HG03280 (cell line): ENCODE results near the gene TENM3.
A peak's percentile ranks its signal among the peaks of the same experiment; 100 is the strongest.

Experiments
- ATAC-seq: cut with Tn5 transposase; IDR thresholded peaks from one replicate; pipeline ENCODE4 v1.9.1; 2021; ENCODE audit warnings: mild to moderate bottlenecking, moderate library complexity; ENCODE audit not compliant: unreplicated experiment

TENM3 gene

DNA sequence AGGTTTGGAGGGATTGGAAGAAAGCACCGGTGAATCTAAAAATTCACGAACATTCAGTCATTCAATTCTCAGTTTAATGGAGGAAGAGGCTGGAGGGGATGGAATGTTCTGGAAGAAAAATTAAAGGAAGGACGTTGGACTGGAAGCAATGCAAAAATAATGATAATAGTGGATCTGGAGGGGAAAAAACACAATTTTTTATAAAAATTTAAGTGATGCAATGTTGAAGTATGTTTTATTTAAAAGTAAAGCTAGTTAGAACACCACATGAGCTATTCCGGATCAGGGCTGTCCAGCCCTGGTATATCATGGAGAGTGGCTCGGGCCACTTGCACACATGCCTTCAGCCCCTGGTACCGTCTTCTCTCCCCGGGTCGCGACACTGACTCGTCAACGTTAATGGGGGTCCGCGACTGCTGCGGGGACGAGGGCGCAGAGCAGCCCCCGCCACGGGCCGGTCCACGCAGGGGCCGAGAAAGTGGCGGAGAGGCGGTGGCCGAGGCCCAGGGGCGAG lies 204.6 kb downstream of the TENM3 start:
- no peak for ATAC-seq

DNA sequence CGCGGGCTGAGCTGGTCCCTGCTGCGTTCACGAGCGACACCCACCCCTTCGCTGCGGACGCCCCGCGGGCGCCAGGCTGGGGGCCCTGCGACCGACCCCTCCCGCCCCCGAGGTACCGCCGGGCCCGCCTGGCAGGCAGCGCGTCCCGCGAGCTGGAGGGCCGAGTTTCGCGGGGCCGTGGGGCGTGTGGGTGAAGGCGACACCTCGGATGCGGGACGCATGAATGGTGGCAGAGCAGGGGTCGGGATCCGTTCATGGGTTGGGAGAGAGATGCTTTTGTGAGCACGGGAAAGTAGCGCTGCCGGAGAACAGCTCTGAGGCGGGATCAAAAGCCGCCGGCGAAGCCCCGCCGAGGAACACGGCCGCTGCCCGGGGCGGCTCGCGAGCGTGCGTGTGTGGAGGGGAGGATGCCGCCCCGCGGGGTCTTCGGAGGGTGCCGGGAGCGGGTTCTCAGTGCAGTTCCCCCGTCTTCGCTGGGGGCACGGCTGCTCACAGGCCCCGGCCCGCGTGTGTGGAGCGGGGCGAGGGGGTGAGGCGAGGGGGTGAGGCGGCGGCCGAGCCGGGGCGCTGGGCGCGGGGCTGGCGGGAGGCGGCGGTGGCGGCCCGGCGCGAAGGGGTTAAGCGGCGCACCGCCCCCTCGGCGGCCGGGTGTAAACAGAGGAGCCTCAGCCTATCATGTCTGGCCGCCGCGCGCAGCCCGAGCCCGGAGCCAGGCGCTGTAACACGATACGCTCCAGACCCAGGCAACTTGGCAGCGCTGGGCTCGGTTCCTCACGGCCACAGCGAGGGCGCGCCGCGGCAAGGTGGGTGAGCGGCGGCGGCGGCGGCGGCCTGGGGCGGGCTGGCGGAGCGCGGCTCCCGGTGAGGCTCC lies 205.3 kb downstream of the TENM3 start:
- ATAC-seq, result peak; percentile 73

DNA sequence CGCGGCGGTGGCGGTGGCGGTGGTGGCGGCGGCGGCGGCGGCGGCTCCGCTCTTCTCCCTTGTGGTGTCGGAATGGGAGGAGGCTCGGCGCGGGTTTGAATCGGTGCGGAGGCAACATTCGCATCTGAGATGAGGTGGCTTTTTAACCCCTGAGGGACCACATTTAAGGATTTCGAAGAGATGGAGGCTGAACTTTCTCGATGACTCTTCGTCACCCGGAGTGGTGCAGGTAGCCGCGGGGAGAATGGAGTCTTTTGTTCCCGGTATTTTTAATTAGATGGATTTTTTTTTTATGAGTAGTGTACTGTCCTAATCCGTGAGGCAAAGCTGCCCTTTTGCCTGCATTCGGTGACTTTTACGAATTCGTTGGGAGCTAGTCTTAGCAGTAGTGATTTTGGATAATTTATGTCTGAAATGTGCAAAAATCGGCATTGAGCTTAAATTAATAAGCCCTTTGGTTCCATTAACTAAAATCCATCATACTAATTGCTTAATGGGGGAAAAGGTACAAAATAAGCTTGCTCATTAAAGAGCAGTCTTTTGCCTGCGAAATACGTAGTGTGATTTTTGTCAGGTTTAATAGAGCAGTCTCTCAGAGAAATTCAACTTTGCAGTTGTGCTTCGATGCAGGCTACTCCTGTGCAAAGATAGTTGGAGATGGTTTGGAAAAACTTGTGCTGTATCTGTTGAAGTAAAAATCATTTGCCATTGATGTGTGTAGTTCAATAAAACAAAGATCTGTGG lies 206.2 kb downstream of the TENM3 start:
- no peak for ATAC-seq

DNA sequence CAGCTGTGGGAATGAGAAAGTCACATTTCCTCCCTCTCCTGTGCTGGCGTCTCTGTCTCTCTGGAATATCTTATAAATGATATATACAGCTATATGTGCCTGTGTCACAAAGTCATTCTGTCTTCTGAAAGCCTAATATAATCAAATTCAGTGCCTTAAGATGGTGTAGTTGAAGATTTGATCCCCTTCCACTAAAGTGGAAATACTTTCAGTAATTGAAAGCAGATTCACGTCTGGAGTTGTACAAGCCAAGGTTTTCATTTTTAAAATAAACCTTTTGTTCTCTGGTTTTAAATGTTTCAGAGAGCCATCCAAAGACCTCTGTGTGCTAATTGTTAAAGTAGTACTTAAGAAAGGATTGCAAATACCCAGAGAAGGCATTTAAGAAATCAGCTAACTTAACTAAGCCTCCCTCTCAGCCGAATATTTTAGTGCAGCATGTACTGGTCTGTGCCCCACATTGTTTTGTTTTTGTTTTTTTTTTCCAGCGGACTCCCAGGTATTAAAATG lies 206.8 kb downstream of the TENM3 start:
- ATAC-seq, result no peak

DNA sequence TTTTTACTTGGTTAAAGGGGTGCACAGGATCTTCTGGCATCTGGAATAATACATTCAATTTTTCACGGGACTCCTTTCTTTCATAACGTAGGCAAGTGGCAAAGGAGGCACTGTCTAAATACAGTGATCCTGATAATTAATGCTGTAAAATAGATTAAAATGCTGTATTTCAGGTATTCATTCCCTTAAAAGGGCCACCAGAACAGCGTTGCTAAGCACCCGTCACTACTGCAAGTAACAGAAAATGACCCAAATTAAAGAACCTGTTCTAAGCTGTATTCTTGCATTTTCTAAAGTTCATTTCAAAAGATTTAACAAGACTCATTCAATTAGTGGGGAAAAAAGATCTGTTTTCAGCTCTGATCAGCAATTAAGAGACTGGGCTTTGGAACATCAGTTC lies 208.2 kb downstream of the TENM3 start:
- ATAC-seq, result no peak

DNA sequence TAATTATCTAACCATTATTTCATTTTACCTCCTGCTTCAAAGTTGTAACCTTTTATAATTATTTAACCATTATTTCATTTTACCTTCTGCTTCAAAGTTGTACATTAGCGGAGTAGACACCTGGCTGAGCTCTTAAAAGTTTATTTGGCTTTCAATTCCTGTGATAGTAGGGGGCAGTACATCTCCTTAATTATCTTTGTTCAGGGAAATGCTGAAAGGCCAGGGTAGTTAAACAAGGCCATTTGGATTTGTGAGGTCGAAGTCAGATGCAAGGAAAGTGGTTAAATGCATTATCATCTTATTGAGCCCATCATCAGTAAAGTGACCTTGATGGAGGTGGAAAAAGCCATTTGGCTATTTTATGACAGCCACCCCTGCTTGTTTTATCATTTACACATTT lies 210.6 kb downstream of the TENM3 start:
- no peak for ATAC-seq

DNA sequence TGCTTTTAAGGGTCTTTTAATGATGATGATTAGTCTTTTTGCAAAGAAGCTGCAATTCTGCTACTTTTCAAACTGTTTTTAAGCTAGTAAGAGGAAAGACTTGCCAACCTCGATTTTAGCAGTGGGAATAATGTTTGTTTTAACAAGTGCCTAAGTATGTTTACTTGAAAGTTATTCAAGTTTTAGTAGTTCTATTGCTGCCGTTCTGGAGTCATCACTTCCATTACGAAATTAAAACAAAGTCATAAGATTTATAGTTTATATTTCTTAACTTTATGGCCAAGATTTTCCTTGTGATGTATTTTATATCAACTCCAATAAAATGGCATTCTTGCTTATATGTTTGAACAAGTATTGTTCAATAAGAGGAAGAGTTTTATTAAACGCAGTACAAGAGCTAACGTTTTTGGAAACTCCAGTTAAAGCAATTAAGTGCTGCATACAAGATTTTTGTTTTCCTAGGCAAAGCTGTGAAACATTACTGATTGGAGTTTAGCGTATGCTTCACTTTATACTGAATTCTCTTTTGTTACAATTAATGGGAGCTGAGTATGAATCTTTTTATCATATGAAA lies 211.3 kb downstream of the TENM3 start:
- ATAC-seq, result no peak

DNA sequence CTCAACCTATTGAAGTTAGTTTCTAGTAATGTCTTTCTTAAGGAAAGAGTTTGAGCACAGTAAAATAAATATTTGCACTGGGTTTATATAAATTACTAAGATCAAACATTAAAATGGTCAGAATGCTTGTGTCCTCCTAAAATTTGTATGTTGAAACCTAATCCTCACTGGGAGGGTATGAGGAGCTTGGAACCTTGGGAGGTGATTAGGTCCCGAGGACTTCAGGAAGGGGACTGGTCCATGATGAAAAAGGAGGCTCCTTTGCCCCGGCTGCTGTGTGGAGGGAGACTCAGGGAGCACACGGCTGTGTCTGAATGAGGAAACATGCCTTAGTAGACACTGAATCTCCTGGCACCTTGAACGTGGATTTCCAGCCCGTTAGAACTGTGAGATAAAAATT lies 221.9 kb downstream of the TENM3 start:
- no peak for ATAC-seq

DNA sequence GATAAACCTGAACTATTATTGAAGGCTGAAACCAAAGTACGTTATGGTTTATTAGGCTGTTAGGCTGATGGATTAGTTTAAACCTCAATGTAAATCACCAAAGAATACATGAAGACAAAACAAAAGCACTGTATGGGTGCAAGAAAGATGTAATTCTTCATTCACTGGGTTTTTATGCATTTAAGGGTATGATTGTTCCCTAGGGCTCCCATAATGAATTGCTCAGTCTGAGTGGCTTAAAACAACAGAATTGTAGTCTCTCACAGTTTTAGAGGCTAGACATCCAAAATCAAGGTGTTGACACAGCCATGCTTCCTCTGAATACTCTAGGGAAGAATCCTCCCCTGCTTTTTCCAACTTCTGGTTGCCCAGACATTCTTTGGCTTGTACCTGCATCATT lies 222.8 kb downstream of the TENM3 start:
- no peak for ATAC-seq

DNA sequence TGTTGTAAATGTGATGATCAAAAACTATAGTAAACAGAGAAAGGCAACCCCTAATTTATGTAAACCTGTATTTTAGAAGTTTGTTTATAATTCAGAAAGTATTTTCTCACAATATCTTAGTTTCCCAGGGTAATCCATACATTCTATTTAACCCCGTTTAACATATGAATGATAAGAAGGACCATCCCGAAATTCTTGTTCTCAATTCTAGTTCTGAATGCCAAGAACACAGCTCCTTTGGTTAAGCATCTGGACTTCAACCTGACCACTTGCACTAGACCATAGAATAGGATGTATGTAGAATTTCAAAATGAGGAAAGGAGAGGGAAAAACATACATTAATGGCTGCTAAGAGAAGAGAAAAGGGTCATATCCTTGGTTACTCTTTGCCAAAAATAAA lies 227.0 kb downstream of the TENM3 start:
- no peak for ATAC-seq

DNA sequence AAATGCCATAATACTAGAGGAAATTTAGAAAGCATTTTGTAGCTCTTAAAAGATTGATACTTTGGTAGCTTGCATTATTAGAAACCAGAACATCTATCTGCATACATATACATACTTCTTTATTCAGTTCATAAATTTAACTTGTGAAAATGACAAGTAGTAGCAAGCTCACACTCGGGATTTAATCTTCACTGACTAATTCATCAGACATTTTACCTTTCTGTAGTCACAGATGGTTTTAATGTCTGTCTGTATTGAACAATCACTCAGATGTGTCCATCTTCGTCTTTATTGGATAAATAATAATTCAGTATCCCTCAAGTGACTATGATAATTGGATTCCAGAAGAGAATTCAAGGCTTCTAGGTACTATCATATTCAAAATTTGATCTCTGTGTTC lies 232.3 kb downstream of the TENM3 start:
- ATAC-seq, result no peak

DNA sequence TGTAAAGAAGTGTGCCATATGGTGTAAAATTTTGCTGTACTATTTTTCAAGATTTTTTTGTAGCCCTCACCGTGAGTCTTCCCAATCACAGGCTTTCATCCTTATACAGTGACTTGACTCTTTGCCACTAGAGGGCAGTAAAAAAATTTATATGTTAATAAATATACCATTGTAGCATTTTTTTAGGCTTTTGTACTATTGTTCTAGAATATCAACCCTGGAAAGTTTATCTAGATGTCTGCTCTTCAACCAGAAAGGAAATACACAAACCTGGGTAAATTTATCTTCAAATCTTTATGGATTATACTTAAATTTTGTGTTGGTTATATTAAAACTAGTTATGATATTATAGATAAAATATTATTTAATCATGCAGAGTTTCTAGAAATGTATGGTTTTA lies 235.3 kb downstream of the TENM3 start:
- ATAC-seq, result no peak

DNA sequence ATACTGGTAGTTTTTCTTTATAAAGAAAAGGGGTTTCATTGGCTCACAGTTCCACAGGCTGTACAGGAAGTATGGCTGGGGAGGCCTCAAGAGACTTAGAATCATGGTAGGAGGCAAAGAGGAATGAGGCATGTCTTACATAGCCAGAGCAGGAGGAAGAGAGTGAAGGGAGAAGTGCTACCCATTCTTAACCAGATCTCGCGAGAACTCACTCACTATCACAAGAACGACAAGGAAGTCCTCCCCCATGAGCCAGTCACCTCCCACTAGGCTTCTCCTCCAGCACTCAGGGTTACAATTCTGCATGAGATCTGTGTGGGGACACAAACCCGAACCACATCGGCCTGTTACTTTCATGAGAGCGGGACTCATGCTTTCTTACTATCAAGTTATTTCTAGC lies 240.5 kb downstream of the TENM3 start:
- ATAC-seq, result no peak

DNA sequence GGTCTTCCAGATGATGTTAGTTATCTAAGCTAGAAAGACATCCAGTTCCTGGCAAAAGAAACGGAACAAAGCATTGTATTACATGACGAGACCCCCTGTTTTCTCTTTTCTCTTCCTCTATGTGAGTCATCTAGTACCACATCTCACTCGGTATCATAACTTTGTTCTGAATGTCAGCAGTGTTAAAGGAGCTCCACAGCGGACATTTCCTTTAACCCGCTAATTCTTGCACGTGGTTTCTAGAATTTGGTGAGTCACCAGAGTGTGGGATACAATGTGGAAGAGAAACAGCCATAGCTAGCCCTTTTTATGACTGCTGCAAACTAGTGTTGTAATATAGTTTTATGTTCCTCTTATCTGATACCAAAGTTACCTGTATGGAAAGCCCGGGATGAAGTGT lies 243.7 kb downstream of the TENM3 start:
- ATAC-seq, result no peak

DNA sequence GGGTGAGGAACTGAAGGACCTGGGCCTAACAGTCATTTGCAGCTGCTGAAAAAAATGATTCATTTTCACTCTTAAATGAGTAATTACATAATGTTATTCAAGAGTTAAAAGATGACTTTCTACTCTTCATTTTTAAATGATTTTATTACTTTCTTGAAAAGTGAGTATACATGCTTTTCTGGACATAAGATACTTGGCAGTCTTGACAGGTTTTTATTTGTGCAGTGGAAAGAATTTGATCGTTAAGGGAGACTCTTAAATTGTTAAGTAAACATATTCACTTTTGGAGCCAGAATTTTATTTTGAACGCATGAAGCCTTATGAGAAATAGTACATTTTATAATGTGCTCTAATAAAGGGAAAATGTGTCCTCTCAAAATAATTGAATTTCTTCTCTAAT lies 245.7 kb downstream of the TENM3 start:
- no peak for ATAC-seq

DNA sequence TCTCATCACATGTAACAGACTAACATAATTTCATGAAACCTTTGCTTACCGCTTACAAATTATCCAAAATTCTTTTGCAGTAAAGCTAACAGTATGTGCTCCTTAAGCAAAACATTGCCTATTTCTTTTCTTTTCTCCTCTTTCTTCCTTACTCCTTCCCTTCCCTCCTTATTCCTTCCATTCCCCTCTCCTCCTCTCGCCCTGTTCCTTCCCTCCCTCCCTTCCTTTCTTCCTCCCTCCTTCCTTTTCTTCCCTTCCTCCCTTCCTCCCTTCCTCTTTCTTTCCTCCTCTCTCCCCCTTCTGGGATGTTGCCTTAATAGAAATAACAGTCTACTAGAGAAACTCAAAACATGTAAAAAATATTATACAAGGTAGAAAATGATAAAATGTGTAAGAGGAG lies 246.4 kb downstream of the TENM3 start:
- ATAC-seq, result no peak

DNA sequence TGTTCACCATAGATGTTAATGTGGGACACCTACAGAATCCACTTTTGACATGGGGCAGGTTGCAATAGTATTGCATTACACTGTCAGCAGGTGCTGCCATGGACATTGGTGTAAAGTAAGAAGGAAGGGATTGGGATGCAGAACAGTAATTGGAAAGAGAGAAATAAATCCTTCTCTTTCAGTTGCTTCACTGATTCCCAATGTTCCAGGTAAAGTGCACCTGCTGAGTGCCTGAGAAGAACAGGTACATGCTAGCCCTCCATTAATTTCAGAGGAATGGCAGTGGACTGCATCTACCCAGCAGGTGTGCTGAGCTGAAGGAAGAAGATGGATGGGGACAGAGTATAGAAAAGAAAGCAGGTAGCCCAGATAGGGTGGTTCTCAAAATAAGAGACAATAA lies 248.5 kb downstream of the TENM3 start:
- no peak for ATAC-seq

DNA sequence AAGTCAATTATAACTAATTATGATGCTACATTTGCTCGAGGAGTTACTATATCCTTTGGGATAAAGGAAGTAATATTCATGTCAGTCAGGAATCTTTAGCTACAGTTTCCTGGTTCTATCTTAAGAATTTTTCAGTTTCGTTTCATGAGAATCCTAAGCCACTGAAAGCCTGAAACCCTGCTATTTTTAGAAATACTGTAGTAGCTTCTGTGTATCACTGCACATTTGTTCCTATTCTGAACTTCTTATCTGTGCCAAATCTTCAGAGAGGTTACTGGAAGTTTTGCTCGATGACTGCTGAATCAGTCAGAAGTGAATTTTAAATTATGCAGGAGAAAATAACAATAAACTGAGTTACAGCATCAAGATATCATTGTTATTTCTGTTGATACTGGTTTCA lies 249.2 kb downstream of the TENM3 start:
- ATAC-seq, result no peak

DNA sequence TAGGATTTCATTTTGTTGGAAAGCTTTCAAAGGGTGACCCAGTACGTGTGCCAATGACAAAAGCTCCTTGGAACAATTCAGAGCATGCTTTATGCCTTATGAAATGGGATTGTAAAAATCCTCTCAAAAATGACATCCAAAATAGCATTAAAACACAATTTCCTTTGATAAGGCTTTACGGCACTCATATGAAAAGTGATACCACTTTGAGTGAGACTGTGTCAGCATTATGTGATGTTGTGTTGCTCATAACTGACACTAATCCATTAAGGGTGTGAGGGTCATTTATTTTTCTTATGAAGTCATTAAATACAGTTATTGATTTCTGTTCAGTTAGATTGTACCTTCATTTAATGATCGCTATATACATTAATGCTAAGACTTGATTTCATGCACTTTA lies 250.2 kb downstream of the TENM3 start:
- no peak for ATAC-seq

DNA sequence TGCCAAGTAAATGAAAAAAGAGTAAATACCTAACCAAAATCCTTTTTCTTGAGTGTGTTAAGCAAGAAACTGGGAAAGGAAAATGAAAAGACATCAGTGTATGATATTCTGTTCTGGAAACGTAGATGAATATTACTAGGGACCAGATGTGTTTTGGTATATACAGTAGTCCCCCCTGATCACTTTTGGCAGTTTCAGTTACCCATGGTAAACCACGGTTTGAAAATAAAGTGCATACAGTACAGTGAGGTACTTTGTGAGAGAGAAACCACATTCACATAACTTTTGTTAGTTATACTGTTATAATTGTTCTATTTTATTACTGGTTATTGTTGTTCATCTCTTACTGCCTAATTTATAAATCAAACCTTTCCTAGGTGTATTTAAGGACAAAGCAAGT lies 250.9 kb downstream of the TENM3 start:
- peak; percentile 75 for ATAC-seq

DNA sequence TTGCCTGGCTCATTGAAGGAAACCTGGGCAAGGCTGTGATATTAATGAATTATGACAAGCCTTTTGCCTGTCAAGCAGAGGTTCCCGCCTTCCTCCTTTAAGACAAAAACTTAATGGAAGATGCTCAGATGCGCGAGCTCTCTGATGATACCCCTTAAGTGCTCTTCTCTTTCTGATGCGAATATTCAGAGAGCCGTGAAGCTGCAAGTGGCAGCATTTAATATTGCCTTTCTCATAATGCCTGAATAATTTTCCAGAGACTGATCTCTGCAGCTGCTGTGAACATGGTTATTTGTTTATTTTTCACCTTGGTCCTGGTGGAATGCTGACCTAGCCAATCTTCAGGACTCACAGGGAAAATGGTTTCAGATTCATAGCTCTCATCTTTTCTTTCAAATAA lies 251.8 kb downstream of the TENM3 start:
- ATAC-seq, result no peak
